Retinal pigment epithelial cell (primary cell): ENCODE data around the gene GALNT4.

Experiments
- DNase-seq: peaks from one replicate; pipeline ENCODE4 v3.0.0-alpha.2; 2010; ENCODE audit warnings: low read depth
- H3K4me3 ChIP-seq: 2 replicates; pipeline ENCODE4 v1.5.1; 2011; ENCODE audit warnings: mild to moderate bottlenecking, low read length, control low read depth, moderate library complexity
- TF ChIP-seq, protein P1 (sequence below): conservative IDR thresholded peaks from 2 replicates; pipeline ENCODE4 v1.5.1; 2011; ENCODE audit warnings: low read depth, low read length, control low read depth, inconsistent platforms

The GALNT4 gene

DNA sequence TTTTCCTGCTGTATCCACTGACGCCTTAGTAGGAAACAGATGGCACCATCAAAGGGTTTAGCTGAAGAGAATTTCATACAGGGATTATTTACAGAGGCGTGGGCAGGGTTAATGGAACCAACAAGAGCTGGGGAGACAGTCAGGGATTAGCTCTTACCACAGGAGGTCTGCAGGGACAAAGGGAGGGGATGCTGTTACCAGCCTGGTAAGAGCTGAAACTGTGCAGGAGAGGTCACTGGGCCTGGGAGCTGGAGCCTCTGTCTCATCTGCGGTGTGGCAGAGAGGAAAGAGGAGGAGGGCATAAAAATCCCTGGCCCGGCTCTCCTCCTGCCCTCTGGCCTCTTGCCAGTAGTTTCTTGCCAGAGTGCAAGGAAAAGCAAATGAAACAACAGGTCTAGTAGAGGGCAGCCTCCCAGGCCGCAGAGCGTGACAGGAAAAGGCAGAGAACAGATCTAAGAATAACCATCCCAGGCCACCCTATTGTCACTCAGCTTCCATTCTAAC lies 20.1 kb upstream of the GALNT4 start:
- TF ChIP-seq, protein P1, sequence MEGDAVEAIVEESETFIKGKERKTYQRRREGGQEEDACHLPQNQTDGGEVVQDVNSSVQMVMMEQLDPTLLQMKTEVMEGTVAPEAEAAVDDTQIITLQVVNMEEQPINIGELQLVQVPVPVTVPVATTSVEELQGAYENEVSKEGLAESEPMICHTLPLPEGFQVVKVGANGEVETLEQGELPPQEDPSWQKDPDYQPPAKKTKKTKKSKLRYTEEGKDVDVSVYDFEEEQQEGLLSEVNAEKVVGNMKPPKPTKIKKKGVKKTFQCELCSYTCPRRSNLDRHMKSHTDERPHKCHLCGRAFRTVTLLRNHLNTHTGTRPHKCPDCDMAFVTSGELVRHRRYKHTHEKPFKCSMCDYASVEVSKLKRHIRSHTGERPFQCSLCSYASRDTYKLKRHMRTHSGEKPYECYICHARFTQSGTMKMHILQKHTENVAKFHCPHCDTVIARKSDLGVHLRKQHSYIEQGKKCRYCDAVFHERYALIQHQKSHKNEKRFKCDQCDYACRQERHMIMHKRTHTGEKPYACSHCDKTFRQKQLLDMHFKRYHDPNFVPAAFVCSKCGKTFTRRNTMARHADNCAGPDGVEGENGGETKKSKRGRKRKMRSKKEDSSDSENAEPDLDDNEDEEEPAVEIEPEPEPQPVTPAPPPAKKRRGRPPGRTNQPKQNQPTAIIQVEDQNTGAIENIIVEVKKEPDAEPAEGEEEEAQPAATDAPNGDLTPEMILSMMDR, result no peak
- peak; percentile 84 for DNase-seq
- no peak overlapping the region for H3K4me3 ChIP-seq

DNA sequence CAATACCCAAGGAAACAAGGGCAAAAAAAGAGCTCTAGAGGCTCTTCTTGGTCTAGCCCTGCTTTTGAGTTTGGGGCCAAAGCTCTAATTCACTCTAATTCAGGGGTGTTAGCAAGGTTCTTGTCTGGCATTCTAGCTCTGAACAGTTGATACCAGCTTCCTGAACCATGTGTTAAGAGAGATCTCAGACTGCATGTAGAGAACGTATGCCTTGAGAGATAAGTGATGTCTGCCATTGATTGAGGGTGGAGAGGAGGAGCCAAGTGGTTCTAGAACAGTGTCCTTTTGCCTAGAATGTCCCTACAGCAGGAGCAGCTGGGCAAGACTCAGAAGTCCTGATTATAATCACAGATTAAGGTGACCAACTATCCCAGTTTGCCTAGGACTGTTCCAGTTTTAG lies 19.4 kb upstream of the GALNT4 start:
- no peak overlapping the region for H3K4me3 ChIP-seq
- no peak for DNase-seq
- TF ChIP-seq, protein P1, result no peak

DNA sequence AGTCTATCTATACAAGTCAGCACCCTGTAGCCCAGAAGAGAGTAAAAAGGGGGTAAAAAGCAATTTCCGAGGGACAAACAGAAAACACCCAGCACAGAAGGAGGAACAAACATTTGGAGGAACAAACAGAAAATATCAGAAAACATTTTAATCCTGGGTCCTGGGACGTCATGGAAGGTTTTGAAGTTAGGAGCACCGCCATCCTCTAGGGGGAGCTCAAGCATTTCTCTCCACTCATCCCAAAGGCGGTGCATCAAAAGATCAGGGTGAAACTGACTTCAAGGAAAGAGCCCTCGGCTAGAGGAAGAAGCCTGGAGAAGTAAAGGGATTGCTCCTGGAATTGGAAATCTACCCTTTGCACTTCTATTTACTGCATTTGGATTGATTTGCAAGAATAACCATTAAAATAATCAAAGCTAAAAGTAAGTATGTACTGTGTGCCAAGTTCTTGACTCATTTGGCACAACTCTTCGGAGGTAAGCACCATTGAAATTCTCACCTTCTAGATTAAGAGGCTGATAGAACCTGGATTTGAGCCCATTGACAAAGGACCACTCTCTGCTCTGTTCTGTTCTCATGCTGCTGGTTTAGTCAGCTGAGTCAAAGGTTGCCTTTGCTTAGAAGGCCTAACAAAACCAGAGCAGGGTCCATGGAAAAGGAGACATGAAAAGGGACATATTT lies 18.5 kb upstream of the GALNT4 start:
- no peak overlapping the region for H3K4me3 ChIP-seq
- TF ChIP-seq, protein P1, result peak; percentile 91
- DNase-seq, result peak; percentile 61

DNA sequence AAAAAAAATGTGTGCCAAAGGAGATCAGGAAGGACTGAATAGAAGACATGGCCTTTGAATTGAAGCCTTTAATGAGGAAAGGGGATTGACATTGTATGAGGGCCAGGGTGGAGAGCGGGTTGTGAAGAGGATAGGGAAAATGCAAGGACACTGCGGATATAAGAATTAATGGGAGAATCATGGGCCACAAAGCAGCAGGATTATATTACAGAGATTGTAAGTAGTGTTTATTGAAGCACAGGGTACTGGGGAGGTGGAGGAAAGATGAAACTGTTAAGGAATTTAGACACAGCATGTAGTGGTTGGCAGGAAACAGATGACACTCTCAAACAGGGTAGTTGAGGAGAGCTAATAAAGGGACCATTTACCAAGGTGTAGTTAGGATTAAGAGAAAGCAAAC lies 17.6 kb upstream of the GALNT4 start:
- TF ChIP-seq, protein P1, result no peak
- H3K4me3 ChIP-seq, result no peak overlapping the region
- DNase-seq, result no peak

- TF ChIP-seq, protein P1, result no peak
- no peak overlapping the region for H3K4me3 ChIP-seq
- no peak for DNase-seq
Observed at GRCh38 chr12:89540586-89540985, 16.0 kb upstream of the GALNT4 start.

- no peak for DNase-seq
- no peak overlapping the region for H3K4me3 ChIP-seq
- TF ChIP-seq, protein P1, result no peak
Observed at GRCh38 chr12:89539426-89540223, 15.0 kb upstream of the GALNT4 start.
